GM23248 (cell line): ENCODE data around the gene TRAF4. TPM values are rescaled to one million over a fixed set of nuclear protein-coding genes. Genes with fewer than 3 reads are reported as not detected.
"Not testable (repeated sequence)": the region's sequence is repeated elsewhere in the genome, so short reads cannot be mapped to it uniquely, and the experiment has no call there.

ENCODE experiments used
- DNase-seq: peaks from one replicate; pipeline ENCODE4 v3.0.0-alpha.2; 2015
- H2AFZ ChIP-seq: fragments of 200-600 bp; sonication (generic); 2 replicates; pipeline ENCODE4 v1.6.1; 2016; ENCODE audit warnings: antibody characterized with exemption
- H3F3A ChIP-seq: fragments of 200-600 bp; sonication (generic); 2 replicates; pipeline ENCODE4 v1.6.1; 2016; ENCODE audit warnings: mild to moderate bottlenecking, antibody characterized with exemption, mixed run types; ENCODE audit not compliant: insufficient read depth
- H3K27ac ChIP-seq: fragments of 200-600 bp; sonication (generic); 2 replicates; pipeline ENCODE4 v1.5.1; 2016; ENCODE audit warnings: mild to moderate bottlenecking
- H3K27me3 ChIP-seq: fragments of 200-600 bp; sonication (generic); replicated peaks from 2 replicates; pipeline ENCODE4 v1.6.1; 2016; ENCODE audit warnings: mild to moderate bottlenecking; ENCODE audit not compliant: insufficient read depth
- H3K36me3 ChIP-seq: fragments of 200-600 bp; sonication (generic); 2 replicates; pipeline ENCODE4 v1.6.1; 2016; ENCODE audit warnings: low read depth, mild to moderate bottlenecking
- H3K4me1 ChIP-seq: fragments of 200-600 bp; sonication (generic); 2 replicates; pipeline ENCODE4 v1.6.1; 2016; ENCODE audit warnings: mild to moderate bottlenecking; ENCODE audit not compliant: insufficient read depth
- H3K4me2 ChIP-seq: fragments of 200-600 bp; sonication (generic); one replicate; pipeline ENCODE4 v1.6.1; 2016; ENCODE audit warnings: mild to moderate bottlenecking; ENCODE audit not compliant: unreplicated experiment
- H3K4me3 ChIP-seq: fragments of 200-600 bp; sonication (generic); 2 replicates; pipeline ENCODE4 v1.5.1; 2016; ENCODE audit warnings: mild to moderate bottlenecking
- H3K79me2 ChIP-seq: fragments of 200-600 bp; sonication (generic); 2 replicates; pipeline ENCODE4 v1.6.1; 2016; ENCODE audit warnings: mild to moderate bottlenecking; ENCODE audit not compliant: insufficient read depth
- H3K9ac ChIP-seq: fragments of 200-600 bp; sonication (generic); 2 replicates; pipeline ENCODE4 v1.6.1; 2016; ENCODE audit warnings: mild to moderate bottlenecking
- H3K9me2 ChIP-seq: fragments of 200-600 bp; sonication (generic); 2 replicates; pipeline ENCODE4 v1.6.1; 2016; ENCODE audit warnings: mixed run types, mild to moderate bottlenecking, moderate library complexity; ENCODE audit not compliant: insufficient read depth
- H3K9me3 ChIP-seq: fragments of 200-600 bp; sonication (generic); one replicate; pipeline ENCODE4 v1.6.1; 2017; ENCODE audit warnings: low read depth
- H4K20me1 ChIP-seq: fragments of 200-600 bp; sonication (generic); 2 replicates; pipeline ENCODE4 v1.6.0; 2016; ENCODE audit not compliant: insufficient read depth
- EZH2 ChIP-seq: fragments of 200-600 bp; sonication (generic); IDR thresholded peaks from 2 replicates; pipeline ENCODE4 v1.6.1; 2018; ENCODE audit warnings: antibody characterized with exemption, mild to moderate bottlenecking; ENCODE audit not compliant: insufficient read depth, poor library complexity, severe bottlenecking
- EZH2phosphoT487 ChIP-seq: fragments of 200-600 bp; sonication (generic); IDR thresholded peaks from 2 replicates; pipeline ENCODE4 v1.6.1; 2018; ENCODE audit warnings: antibody characterized with exemption, moderate library complexity, mild to moderate bottlenecking, low read depth; ENCODE audit not compliant: insufficient read depth
- WGBS, 2 experiments: methylation state at CpG; one replicate each; pipeline ENCODE4 v1.1.6; 2015 to 2017; ENCODE audit warnings: low lambda C conversion rate in 2 of 2, low coverage in 1 of 2; ENCODE audit errors: missing lambda C conversion rate in 2 of 2; 5-methylcytosine and 5-hydroxymethylcytosine counted together
- in situ Hi-C: fragments of 300-500 bp; cut with MboI; formaldehyde crosslinking; loops from 2 replicates; pipeline ENCODE4 v1.15.0; 2020
- polyA plus RNA-seq: library from polyadenylated mRNA; unstranded; fragments of >200 nt; fragmentation: Nextera tagmentation; extraction: Ambion mirVana; gene quantifications from 2 replicates; pipeline ENCODE4 v1.2.1, GENCODE V29; 2016
- small RNA-seq: library from RNA; depleted of rRNA; stranded (forward); fragments of <200 nt; gene quantifications from one replicate; pipeline ENCODE3, GENCODE V24; 2014; ENCODE audit warnings: low read depth, low replicate concordance
- total RNA-seq: library from RNA; depleted of rRNA; stranded (reverse); fragments of >200 nt; shearing (Covaris generic); gene quantifications from 2 replicates; pipeline ENCODE4 v1.2.3, GENCODE V29; 2014; rRNA removed

Gene TRAF4
- total and polyA plus RNA-seq, 2 experiments from 2014 or later = 23.5 to 30.3 TPM

DNA sequence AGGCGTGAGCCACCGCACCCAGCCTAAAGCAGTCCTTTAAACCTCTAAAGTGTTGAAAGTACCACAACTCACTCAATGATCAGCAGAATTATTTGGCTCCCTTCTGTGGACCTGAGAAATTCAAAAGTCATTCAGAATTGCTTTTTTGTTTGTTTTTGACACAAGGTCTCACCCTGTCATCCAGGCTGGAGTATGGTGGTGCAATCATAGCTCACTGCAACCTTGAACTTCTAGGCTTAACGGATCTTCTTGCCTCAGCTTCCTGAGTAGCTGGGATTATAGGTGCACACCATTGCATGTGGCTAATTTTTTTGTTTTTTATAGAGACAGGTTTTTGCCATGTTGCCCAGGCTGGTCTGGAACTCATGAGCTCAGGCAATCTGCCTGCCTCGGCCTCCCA lies 44.3 kb downstream of the TRAF4 start:
- no peak for TF ChIP-seq EZH2
- TF ChIP-seq EZH2phosphoT487 = no peak
- no peak for DNase-seq
- Histone ChIP-seq H4K20me1 (no peaks in the 10 kb centered on the region), H3K4me2 (no peak overlapping the region), H3K79me2 (peaks cover 82% of the 10 kb centered on the region), H3K9me3 (no peaks in the 10 kb centered on the region), H3K4me3 (no peak overlapping the region), H3K9me2 (no peaks in the 10 kb centered on the region), H2AFZ (no peak overlapping the region), H3F3A (no peaks in the 10 kb centered on the region), H3K4me1 (no peaks in the 10 kb centered on the region), H3K36me3 (no peaks in the 10 kb centered on the region; the same call in 1 of the 2 replicates), H3K27ac (no peak overlapping the region), H3K27me3 (no peaks in the 10 kb centered on the region), H3K9ac (no peak overlapping the region)
- WGBS, 2 experiments = 97 to 99% methylated on average over 3 to 4 of the region's 4 CpGs
- in situ Hi-C loops = no loop called here

DNA sequence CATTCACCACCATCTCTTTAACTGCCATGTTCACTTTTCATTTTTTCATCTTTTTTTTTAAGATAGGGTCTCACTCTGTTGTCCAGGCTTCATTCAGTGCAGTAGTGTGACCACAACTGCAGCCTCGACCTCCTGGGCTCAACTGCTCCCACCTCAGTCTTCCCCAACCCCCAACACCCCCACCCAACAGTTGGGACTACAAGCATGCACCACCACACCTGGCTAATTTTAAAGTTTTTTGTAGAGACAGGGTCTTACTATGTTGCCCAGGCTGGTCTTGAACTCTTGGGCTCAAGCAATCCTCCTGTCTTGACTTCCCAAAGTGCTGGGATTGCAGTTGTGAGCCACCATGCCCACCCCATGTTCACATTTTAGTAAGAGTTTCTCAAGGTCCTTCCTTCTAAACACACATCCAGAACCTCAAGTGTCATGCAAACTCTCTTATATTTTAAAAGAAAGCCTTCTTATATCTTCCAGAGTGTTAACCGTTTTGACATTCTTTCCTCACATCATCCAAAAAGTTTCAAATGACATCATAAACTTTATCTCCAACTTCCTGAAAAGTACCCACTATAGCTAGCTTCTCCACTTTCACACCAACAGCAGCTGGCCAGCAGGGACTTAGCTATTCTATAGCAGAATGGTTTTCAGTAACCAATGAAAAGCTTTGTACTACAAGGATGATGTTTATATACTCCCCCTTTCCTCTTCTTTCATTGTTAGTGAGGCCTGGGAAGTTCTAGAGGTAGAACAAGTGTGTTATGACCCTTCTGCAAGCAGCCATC lies 49.3 kb downstream of the TRAF4 start:
- Histone ChIP-seq H3K79me2 (peaks cover 97% of the 10 kb centered on the region), H3K4me2 (no peak overlapping the region), H3K9ac (no peak overlapping the region), H3K27ac (no peak overlapping the region), H3K27me3 (no peaks in the 10 kb centered on the region), H4K20me1 (0 out of 2 replicates have a peak, but pooled peaks cover 6% of the 10 kb centered on the region), H3K4me1 (no peaks in the 10 kb centered on the region), H3K36me3 (no peaks in the 10 kb centered on the region; the same call in 1 of the 2 replicates), H3F3A (no peaks in the 10 kb centered on the region), H3K9me2 (no peaks in the 10 kb centered on the region), H2AFZ (no peak overlapping the region), H3K9me3 (no peaks in the 10 kb centered on the region), H3K4me3 (no peak overlapping the region)
- TF ChIP-seq EZH2 = no peak
- TF ChIP-seq EZH2phosphoT487 = no peak
- 76 to 80% methylated on average over 2 of the region's 2 CpGs for WGBS, 2 experiments
- no peak for DNase-seq
- in situ Hi-C loops = no loop called here

DNA sequence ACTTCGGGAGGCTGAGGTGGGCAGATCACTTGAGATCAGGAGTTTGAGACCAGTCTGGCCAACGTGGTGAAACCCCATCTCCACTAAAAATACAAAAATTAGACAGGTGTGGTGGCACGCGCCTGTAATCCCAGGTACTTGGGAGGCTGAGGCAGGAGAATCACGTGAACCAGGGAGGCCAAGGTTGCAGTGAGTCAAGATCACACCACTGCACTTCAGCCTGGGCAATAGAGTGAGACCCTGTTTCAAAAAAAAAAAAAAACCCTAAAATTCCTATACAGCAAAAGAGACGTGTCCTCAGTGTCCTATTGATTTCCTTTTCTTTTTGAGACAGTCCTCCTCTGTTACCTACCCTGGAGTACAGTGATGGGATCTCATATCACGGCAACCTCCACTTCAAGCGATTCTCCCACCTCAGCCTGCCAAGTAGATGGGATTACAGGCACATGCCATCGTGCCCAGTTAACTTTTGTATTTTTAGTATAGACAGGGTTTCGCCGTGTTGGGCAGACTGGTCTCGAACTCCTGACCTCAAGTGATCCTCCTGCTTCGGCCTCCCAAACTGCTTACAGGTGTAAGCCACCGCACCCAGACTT lies 51.1 kb downstream of the TRAF4 start:
- H3K9ac ChIP-seq, H3K27me3 ChIP-seq, H3K27ac ChIP-seq, H2AFZ ChIP-seq, H3K9me2 ChIP-seq, H3K4me1 ChIP-seq, DNase-seq, H3K4me2 ChIP-seq, H3K4me3 ChIP-seq, in situ Hi-C loops, H4K20me1 ChIP-seq, H3K36me3 ChIP-seq, H3K9me3 ChIP-seq, H3F3A ChIP-seq: not testable (repeated sequence)
- H3K79me2 ChIP-seq = peaks cover 97% of the 10 kb centered on the region
- WGBS, 2 experiments = 86 to 87% methylated on average over 14 of the region's 14 CpGs

DNA sequence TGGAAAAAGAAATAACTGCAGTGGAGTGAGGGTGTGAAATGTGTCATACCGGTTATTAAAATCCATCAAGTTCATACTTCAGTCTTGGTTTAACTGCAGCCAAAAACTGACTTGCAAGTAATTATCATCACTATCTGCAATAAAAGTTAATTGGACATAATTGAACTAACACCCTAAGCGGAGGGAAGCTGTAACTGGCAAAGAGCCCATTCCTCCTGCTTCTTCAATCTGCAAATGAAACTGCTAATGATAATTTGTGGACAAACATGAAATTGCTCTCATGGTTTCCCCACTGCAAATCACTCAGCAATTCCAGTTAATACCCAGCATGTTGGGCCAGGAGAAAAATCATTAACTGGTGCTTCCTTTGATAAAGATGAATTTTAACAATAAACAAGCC lies 52.3 kb downstream of the TRAF4 start:
- in situ Hi-C loops = no loop called here
- Histone ChIP-seq H3K27me3 (no peaks in the 10 kb centered on the region), H3K27ac (no peak overlapping the region), H3K9me3 (no peaks in the 10 kb centered on the region), H3K79me2 (peaks cover 99% of the 10 kb centered on the region), H2AFZ (no peak overlapping the region), H3K4me1 (no peaks in the 10 kb centered on the region), H3K9me2 (no peaks in the 10 kb centered on the region), H3K4me3 (no peak overlapping the region), H3K9ac (no peak overlapping the region), H4K20me1 (0 out of 2 replicates have a peak, but pooled peaks cover 6% of the 10 kb centered on the region), H3K4me2 (no peak overlapping the region), H3F3A (no peaks in the 10 kb centered on the region), H3K36me3 (no peaks in the 10 kb centered on the region)
- TF ChIP-seq EZH2 (no peak), EZH2phosphoT487 (no peak)
- no peak for DNase-seq
- 72 to 82% methylated on average over 2 of the region's 2 CpGs for WGBS, 2 experiments

Small RNA genes lying within 50 kb of the gene (small RNA-seq; reads per million reads assigned to genes)
- not detected for gene SNORD42A
- gene SNORD42B = not detected
- gene SNORD4A = not detected
- gene SNORD4B = not detected

Other genes with a start within 250 kb of the TRAF4 start
- not detected in 2 replicates for gene FOXN1, start 237.7 kb upstream of the TRAF4 start, total RNA-seq
- not detected in 2 replicates for gene FOXN1, start 237.7 kb upstream of the TRAF4 start, polyA plus RNA-seq
- gene UNC119, start 191.4 kb upstream of the TRAF4 start, total RNA-seq = 30.9 and 50.9 TPM in 2 replicates
- gene UNC119, start 191.4 kb upstream of the TRAF4 start, polyA plus RNA-seq = 28.8 and 29.4 TPM in 2 replicates
- gene PIGS, start 172.5 kb upstream of the TRAF4 start, total RNA-seq = 57.8 and 76.0 TPM in 2 replicates
- gene PIGS, start 172.5 kb upstream of the TRAF4 start, polyA plus RNA-seq = 68.8 and 72.7 TPM in 2 replicates
- gene ALDOC, start 167.1 kb upstream of the TRAF4 start, total RNA-seq = 36.4 and 47.3 TPM in 2 replicates
- 18.4 and 18.5 TPM in 2 replicates for gene ALDOC, start 167.1 kb upstream of the TRAF4 start, polyA plus RNA-seq
- gene SPAG5, start 145.0 kb upstream of the TRAF4 start, total RNA-seq = 14.0 and 27.0 TPM in 2 replicates
- 20.5 TPM in 2 replicates for gene SPAG5, start 145.0 kb upstream of the TRAF4 start, polyA plus RNA-seq
- 1.2 and 6.8 TPM in 2 replicates for gene RSKR, start 129.8 kb upstream of the TRAF4 start, total RNA-seq
- gene RSKR, start 129.8 kb upstream of the TRAF4 start, polyA plus RNA-seq = 0.58 and 0.86 TPM in 2 replicates
- 145 and 155 TPM in 2 replicates for gene BLTP2, start 98.9 kb upstream of the TRAF4 start, total RNA-seq
- gene BLTP2, start 98.9 kb upstream of the TRAF4 start, polyA plus RNA-seq = 49.8 and 55.6 TPM in 2 replicates
- gene SDF2, start 82.1 kb upstream of the TRAF4 start, total RNA-seq = 52.3 and 64.4 TPM in 2 replicates
- gene SDF2, start 82.1 kb upstream of the TRAF4 start, polyA plus RNA-seq = 88.4 and 94.2 TPM in 2 replicates
- gene SUPT6H, start 81.8 kb upstream of the TRAF4 start, total RNA-seq = 39.7 and 45.0 TPM in 2 replicates
- 26.5 and 27.3 TPM in 2 replicates for gene SUPT6H, start 81.8 kb upstream of the TRAF4 start, polyA plus RNA-seq
- 0.65 TPM in 1 of 2 replicates, not detected in the other for gene PROCA1, start 32.1 kb upstream of the TRAF4 start, total RNA-seq
- gene PROCA1, start 32.1 kb upstream of the TRAF4 start, polyA plus RNA-seq = 0.41 and 0.44 TPM in 2 replicates
- gene RAB34, start 26.1 kb upstream of the TRAF4 start, total RNA-seq = 307 and 476 TPM in 2 replicates
- 277 and 293 TPM in 2 replicates for gene RAB34, start 26.1 kb upstream of the TRAF4 start, polyA plus RNA-seq
- gene RPL23A, start 24.0 kb upstream of the TRAF4 start, total RNA-seq = 362 and 383 TPM in 2 replicates
- 1,040 and 1,075 TPM in 2 replicates for gene RPL23A, start 24.0 kb upstream of the TRAF4 start, polyA plus RNA-seq
- 4.8 and 16.3 TPM in 2 replicates for gene TLCD1, start 17.8 kb upstream of the TRAF4 start, total RNA-seq
- 13.8 and 14.2 TPM in 2 replicates for gene TLCD1, start 17.8 kb upstream of the TRAF4 start, polyA plus RNA-seq
- 2.9 and 13.5 TPM in 2 replicates for gene NEK8, start 15.2 kb upstream of the TRAF4 start, total RNA-seq
- gene NEK8, start 15.2 kb upstream of the TRAF4 start, polyA plus RNA-seq = 2.7 and 2.8 TPM in 2 replicates
- gene FAM222B, start 98.8 kb downstream of the TRAF4 start, total RNA-seq = 7.6 and 12.9 TPM in 2 replicates
- 11.1 and 11.4 TPM in 2 replicates for gene FAM222B, start 98.8 kb downstream of the TRAF4 start, polyA plus RNA-seq
- gene ERAL1, start 111.0 kb downstream of the TRAF4 start, total RNA-seq = 34.8 and 40.2 TPM in 2 replicates
- gene ERAL1, start 111.0 kb downstream of the TRAF4 start, polyA plus RNA-seq = 58.1 and 60.0 TPM in 2 replicates
- gene FLOT2, start 153.7 kb downstream of the TRAF4 start, total RNA-seq = 28.6 and 33.2 TPM in 2 replicates
- 55.0 TPM in 2 replicates for gene FLOT2, start 153.7 kb downstream of the TRAF4 start, polyA plus RNA-seq
- 4.7 and 5.2 TPM in 2 replicates for gene DHRS13, start 159.1 kb downstream of the TRAF4 start, total RNA-seq
- gene DHRS13, start 159.1 kb downstream of the TRAF4 start, polyA plus RNA-seq = 2.6 and 3.2 TPM in 2 replicates
- gene PHF12, start 207.5 kb downstream of the TRAF4 start, total RNA-seq = 27.7 and 46.9 TPM in 2 replicates
- 5.9 and 6.1 TPM in 2 replicates for gene PHF12, start 207.5 kb downstream of the TRAF4 start, polyA plus RNA-seq